ENCODE measurements around the gene OR6A2. TPM values are rescaled to one million over a fixed set of nuclear protein-coding genes. Genes with fewer than 3 reads are reported as not detected.

Gene OR6A2
- total and polyA plus RNA-seq, 10 of the 15 experiments (the other 5 are each of a cell fraction or from before 2014, with no cell fraction given) = 0.04 to 0.17 TPM; not detected in 8

- TF ChIP-seq EGR1 (IDR thresholded peaks at IDR 0.05; ENCODE audit: borderline replicate concordance in 1 of 2, low read depth in 2 of 2, low read length in 2 of 2) = no peak
- no peak for TF ChIP-seq YY1 (IDR thresholded peaks at IDR 0.05; ENCODE audit: low read depth, low read length)
- TF ChIP-seq REST (IDR thresholded peaks at IDR 0.05; ENCODE audit: low read depth, low read length) = no peak
- no peak for TF ChIP-seq TAF1 (IDR thresholded peaks at IDR 0.05; ENCODE audit: borderline replicate concordance, low read depth, low read length)
- no peak for TF ChIP-seq HDAC6 (IDR thresholded peaks at IDR 0.05; ENCODE audit: unreplicated experiment)
- no peak for TF ChIP-seq CUX1 (IDR thresholded peaks at IDR 0.05; ENCODE audit: insufficient replicate concordance, low read depth, low read length)
- TF ChIP-seq CREM (IDR thresholded peaks at IDR 0.05; ENCODE audit: low read depth) = no peak
- no peak for TF ChIP-seq BRCA1 (IDR thresholded peaks at IDR 0.05; ENCODE audit: low read depth, low read length)
- no peak for TF ChIP-seq PAX8 (IDR thresholded peaks at IDR 0.05)
Observed at GRCh38 chr11:6799402-6799801, at the start of gene OR6A2 (continued).
